RCC 7860 (cell line): ENCODE results near the gene PLEKHG4B.
"Not testable (repeated sequence)": the region's sequence is repeated elsewhere in the genome, so short reads cannot be mapped to it uniquely, and the experiment has no call there.

Experiments used
- DNase-seq: peaks from one replicate; pipeline ENCODE4 v3.0.0-alpha.2; 2015; ENCODE audit warnings: low spot score
- FAIRE-seq: peaks from 2 replicates; lab custom pipeline; 2012; peaks lifted over from hg19 to GRCh38; lab: Jason Lieb, UNC

Gene PLEKHG4B

GRCh38 chr5:217494-218456 is 125.8 kb downstream of the PLEKHG4B start, which contains the start of the genes CCDC127 and SDHA:
TSS of gene CCDC127 (minus strand) at chr5:218153. CDS start at chr5:216849, 1,304 bp downstream.
TSS of gene SDHA (plus strand) at chr5:218320. CDS start at chr5:218356, 36 bp downstream.
- FAIRE-seq = not testable (repeated sequence)
- peak; percentile 89 for DNase-seq

GRCh38 chr5:218457-219291 is 126.7 kb downstream of the PLEKHG4B start:
- DNase-seq (peak; percentile 30), FAIRE-seq (no peak)

DNA sequence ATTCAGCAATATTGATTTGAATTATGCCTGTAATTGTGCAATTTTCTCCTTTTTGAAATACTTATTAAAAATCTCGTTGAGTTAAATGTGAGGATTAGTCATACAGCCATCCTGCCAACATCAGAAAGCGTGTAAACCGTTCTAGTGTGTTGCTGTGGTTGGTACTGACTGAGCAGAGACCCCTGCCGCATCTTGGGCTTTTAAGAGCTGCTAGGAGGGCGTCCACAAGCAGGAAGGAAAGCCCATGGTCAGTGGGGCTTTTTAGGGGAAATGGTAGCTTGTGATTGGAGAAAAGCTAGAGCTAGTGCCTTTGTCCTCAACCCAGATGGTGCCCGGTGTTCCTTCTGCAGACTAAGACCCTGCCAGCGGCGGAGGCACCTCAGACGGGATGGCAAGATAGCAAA is 127.5 kb downstream of the PLEKHG4B start:
- FAIRE-seq = no peak
- peak; percentile 32 for DNase-seq

- FAIRE-seq = no peak
Measured at GRCh38 chr5:219991-220390, 128.0 kb downstream of the PLEKHG4B start.

DNA sequence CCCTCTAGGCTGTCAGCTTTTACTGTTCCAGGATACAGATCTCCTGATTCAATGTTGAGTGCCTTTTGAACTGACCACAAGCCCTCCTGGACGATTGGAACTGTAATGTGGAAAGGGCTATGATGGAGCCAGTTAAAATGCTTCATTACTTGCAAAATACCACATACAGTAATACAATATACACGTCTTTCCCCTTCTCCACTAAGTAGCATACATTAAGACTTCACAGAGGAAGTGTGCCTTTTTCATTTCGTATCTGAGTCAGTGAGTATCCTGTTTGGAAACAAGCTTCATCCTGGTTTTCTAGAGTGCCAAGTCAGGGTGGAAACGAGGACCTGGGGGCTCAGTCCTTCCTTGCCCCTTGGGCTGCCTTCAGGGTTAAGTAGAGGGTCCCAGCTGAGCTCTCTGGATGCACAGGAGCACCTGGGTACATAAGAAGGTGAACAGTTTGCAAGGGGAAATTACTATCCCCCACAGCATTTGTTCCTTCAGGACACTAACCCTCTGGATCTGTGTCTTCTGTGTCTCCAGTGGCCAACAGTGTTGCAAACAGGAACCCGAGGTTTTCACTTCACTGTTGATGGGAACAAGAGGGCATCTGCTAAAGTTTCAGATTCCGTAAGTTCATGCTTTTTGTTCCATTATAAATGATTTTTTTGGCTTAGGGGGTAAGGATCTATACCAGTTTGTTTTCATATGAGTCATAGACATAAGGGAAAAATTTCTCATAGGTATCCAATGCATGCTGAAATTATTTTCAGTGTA is 131.2 kb downstream of the PLEKHG4B start:
- not testable (repeated sequence) for FAIRE-seq

More at GRCh38 chr5:219991-220390, 128.0 kb downstream of the PLEKHG4B start:
- DNase-seq = no peak

DNA sequence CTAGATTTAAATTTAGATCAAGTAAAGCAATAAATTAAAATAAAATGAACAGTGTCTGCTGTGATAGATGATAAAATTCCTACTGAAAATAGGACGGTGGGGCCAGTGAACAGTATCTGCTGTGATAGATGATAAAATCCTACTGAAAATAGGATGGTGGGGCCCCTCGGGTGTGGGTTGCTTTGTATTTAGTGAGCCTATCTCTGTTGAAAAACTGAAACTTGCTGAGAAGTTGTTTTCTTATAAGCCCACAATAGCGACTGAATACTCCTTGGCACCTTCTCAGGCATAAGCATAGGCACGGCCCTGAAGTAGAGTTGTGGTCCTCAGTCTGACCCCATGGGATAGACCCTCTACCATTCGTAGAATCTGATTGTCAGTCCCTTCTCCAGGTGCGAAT is 131.8 kb downstream of the PLEKHG4B start:
- FAIRE-seq (no peak), DNase-seq (no peak)

More for the DNA sequence above, 131.2 kb downstream of the PLEKHG4B start:
- DNase-seq = not testable (repeated sequence)

DNA sequence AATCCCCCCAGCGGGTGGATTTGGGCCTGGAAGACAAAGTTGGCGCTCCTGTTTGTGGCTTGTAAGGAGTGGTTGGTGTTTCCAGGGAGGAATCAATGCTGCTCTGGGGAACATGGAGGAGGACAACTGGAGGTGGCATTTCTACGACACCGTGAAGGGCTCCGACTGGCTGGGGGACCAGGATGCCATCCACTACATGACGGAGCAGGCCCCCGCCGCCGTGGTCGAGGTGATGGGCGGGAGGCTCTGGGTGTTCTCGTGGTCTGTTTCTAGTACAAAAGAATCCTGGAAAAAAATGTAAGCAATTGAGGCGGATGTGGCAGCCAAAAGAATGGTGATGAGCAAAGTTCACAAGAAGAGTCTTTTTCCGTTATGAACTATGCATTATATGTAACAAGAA is 133.4 kb downstream of the PLEKHG4B start:
- no peak for DNase-seq
- no peak for FAIRE-seq

GRCh38 chr5:227375-227774 is 135.4 kb downstream of the PLEKHG4B start:
- not testable (repeated sequence) for FAIRE-seq, DNase-seq

DNA sequence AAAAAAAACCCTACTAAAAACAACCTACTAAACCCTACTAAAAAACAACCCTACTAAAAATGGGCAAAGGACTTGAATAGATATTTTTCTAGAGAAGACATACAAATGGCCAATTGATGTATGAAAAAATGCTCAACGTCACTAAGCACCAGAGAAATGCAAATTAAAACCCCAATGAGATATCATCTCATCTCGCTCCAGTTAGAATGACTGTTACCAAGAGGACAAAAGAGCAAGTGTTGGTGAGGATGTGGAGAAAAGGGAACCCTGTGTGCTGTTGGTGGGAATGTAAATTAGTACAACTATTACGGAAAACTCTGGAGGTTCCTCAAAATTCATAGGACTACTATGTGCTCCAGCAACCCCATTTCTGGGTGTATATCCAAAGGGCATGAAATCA is 136.9 kb downstream of the PLEKHG4B start:
- DNase-seq (no peak), FAIRE-seq (no peak)

DNA sequence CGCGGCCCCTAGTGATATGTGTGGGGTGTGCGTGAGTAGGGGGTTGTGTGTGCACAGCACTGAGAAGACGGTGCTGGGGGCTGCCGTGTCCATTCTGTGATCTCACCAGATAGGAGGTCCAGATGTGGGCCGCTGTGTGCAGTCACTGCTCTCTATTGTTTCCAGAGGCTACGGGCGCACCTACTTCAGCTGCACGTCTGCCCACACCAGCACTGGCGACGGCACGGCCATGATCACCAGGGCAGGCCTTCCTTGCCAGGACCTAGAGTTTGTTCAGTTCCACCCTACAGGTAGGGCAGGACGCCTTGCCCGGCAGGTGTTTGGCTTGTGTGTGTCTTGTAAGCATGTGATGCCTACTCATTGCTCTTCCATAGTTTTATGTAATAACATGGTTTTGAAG is 138.7 kb downstream of the PLEKHG4B start:
- FAIRE-seq (no peak), DNase-seq (no peak)

DNA sequence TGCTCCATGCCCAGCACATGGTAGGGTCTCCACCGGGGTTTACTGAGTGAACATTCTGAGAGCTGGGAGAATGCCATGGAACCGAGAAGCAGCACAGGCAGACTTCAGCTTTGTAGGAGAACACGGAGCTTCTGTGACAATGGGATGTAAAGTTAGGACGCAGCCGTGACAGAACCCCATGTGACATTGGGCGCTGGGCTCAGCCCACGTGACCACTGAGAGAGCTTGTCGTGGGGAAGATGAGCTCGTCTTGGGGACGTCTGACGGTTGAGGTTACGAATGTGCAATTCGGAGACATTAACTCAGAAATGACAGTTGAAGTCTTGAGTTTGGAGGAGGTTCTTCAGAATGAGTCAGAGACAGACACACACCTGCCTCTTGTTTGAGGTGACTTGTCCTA is 139.7 kb downstream of the PLEKHG4B start:
- no peak for FAIRE-seq

GRCh38 chr5:233426-233825 is 141.5 kb downstream of the PLEKHG4B start:
- DNase-seq, FAIRE-seq: not testable (repeated sequence)

More for the DNA sequence above, 139.7 kb downstream of the PLEKHG4B start:
- no peak for DNase-seq

GRCh38 chr5:234450-234849 is 142.5 kb downstream of the PLEKHG4B start:
- FAIRE-seq = no peak
- no peak for DNase-seq

DNA sequence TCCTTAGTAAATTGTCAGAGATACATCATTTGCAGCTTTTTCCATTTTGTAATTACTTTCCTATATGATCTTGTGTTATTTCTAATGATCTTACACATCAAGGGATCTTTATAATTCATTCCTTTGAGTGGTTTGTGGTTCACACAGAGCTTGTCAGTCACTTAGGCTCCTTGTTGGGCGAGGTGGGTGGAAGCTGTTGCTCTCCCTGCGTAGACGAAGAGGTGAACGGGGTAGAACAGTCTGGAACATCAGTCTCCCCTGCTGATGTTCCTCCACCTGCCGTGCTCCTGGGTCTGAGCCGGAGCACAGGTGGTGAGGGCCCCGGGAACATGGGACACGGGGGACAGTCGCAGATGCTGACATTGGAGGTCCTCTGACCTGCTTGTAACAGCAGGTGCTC is 143.6 kb downstream of the PLEKHG4B start:
- not testable (repeated sequence) for FAIRE-seq

GRCh38 chr5:237931-238330 is 146.0 kb downstream of the PLEKHG4B start:
- not testable (repeated sequence) for FAIRE-seq, DNase-seq

More for the DNA sequence above, 143.6 kb downstream of the PLEKHG4B start:
- DNase-seq = not testable (repeated sequence)
